Osteoblast (primary cell): ENCODE results near the gene C9orf78. TPM values are rescaled to one million over a fixed set of nuclear protein-coding genes. Genes with fewer than 3 reads are reported as not detected.

Experiments
- DNase-seq: peaks from one replicate; pipeline ENCODE4 v3.0.0; 2011; ENCODE audit warnings: low spot score, mixed read lengths; ENCODE audit not compliant: insufficient read length; ENCODE audit errors: missing footprints
- H2AFZ ChIP-seq: 2 replicates; pipeline ENCODE4 v1.6.0; 2011; ENCODE audit warnings: mild to moderate bottlenecking, low read length
- H3K27ac ChIP-seq: 2 replicates; pipeline ENCODE4 v1.5.1; 2011; ENCODE audit warnings: mild to moderate bottlenecking, low read depth, low read length, moderate library complexity
- H3K27me3 ChIP-seq: 2 replicates; pipeline ENCODE4 v1.6.0; 2012; ENCODE audit warnings: mild to moderate bottlenecking, control low read depth, inconsistent platforms, low read length, moderate library complexity; ENCODE audit not compliant: insufficient read depth
- H3K36me3 ChIP-seq: 2 replicates; pipeline ENCODE4 v1.5.1; 2011; ENCODE audit warnings: mild to moderate bottlenecking, low read length, control low read depth, moderate library complexity; ENCODE audit not compliant: insufficient read depth
- H3K4me1 ChIP-seq: 2 replicates; pipeline ENCODE4 v1.5.1; 2011; ENCODE audit warnings: mild to moderate bottlenecking, low read length, control low read depth, moderate library complexity; ENCODE audit not compliant: insufficient read depth
- H3K4me2 ChIP-seq: 2 replicates; pipeline ENCODE4 v1.6.0; 2011; ENCODE audit warnings: mild to moderate bottlenecking, low read length; ENCODE audit not compliant: insufficient read depth
- H3K4me3 ChIP-seq: fragments of 200-600 bp; sonication (generic); 3 replicates; pipeline ENCODE4 v1.5.1; 2012; ENCODE audit warnings: mild to moderate bottlenecking, low read length, inconsistent platforms; ENCODE audit not compliant: insufficient read depth
- H3K79me2 ChIP-seq: 2 replicates; pipeline ENCODE4 v1.6.0; 2012; ENCODE audit warnings: mild to moderate bottlenecking, low read length, control low read depth, inconsistent platforms; ENCODE audit not compliant: insufficient read depth
- H3K9me3 ChIP-seq: 2 replicates; pipeline ENCODE4 v1.5.1; 2011; ENCODE audit warnings: low read depth, low read length, control low read depth
- H4K20me1 ChIP-seq: 2 replicates; pipeline ENCODE4 v1.6.0; 2012; ENCODE audit warnings: mild to moderate bottlenecking, low read length, control low read depth; ENCODE audit not compliant: insufficient read depth
- total RNA-seq: library from RNA; depleted of rRNA; stranded (reverse); fragments of >200 nt; gene quantifications from 2 replicates; pipeline ENCODE4 v1.2.3, GENCODE V29; 2012
- TF ChIP-seq, protein P1 (sequence below): IDR thresholded peaks from 2 replicates; pipeline ENCODE4 v1.5.1; 2011; ENCODE audit warnings: mild to moderate bottlenecking, low read depth, low read length, moderate library complexity; ENCODE audit errors: extremely low read depth

The C9orf78 gene
- total RNA-seq, 1 donor: 30.8 TPM

DNA sequence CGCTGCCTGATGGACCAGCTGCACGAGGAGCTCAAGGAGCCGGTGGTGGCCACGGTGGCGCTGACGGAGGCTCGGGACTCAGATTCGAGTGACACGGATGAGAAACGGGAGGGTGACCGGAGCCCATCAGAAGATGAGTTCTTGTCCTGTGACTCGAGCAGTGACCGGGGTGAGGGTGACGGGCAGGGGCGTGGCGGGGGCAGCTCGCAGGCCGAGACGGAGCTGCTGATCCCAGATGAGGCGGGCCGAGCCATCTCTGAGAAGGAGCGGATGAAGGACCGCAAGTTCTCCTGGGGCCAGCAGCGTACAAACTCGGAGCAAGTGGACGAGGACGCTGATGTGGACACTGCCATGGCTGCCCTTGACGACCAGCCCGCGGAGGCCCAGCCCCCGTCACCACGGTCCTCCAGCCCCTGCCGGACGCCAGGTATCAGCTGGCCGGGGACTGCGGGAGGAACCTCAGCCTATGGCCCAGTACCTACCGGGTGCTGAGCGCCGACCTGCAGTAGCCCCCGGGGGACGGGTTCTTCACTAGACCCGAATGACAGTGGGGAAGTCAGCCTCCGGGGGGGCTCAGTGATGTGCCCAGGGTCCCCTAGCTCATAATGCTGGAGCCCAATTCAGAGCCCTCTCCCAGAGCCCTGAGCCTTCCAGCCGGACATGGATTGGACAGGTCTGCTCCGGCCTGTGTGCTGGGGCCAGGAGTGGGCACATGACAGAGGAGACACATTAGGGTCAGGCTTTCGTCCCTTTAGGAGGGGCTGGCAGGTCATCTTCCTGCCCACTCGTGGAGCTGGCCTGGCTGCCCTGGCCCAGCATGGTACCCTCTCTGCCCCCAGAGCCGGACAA, 33.2 kb upstream of the C9orf78 start:
- Histone ChIP-seq H2AFZ (no peak overlapping the region), H3K27ac (no peak overlapping the region), H3K4me3 (no peak overlapping the region), H3K79me2 (no peaks in the 10 kb centered on the region), H3K36me3 (peaks cover 25% of the 10 kb centered on the region), H3K4me2 (no peak overlapping the region), H4K20me1 (no peaks in the 10 kb centered on the region), H3K27me3 (no peaks in the 10 kb centered on the region), H3K9me3 (no peaks in the 10 kb centered on the region), H3K4me1 (no peaks in the 10 kb centered on the region)
- TF ChIP-seq, protein P1, sequence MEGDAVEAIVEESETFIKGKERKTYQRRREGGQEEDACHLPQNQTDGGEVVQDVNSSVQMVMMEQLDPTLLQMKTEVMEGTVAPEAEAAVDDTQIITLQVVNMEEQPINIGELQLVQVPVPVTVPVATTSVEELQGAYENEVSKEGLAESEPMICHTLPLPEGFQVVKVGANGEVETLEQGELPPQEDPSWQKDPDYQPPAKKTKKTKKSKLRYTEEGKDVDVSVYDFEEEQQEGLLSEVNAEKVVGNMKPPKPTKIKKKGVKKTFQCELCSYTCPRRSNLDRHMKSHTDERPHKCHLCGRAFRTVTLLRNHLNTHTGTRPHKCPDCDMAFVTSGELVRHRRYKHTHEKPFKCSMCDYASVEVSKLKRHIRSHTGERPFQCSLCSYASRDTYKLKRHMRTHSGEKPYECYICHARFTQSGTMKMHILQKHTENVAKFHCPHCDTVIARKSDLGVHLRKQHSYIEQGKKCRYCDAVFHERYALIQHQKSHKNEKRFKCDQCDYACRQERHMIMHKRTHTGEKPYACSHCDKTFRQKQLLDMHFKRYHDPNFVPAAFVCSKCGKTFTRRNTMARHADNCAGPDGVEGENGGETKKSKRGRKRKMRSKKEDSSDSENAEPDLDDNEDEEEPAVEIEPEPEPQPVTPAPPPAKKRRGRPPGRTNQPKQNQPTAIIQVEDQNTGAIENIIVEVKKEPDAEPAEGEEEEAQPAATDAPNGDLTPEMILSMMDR: no peak
- peak; percentile 57 for DNase-seq

DNA sequence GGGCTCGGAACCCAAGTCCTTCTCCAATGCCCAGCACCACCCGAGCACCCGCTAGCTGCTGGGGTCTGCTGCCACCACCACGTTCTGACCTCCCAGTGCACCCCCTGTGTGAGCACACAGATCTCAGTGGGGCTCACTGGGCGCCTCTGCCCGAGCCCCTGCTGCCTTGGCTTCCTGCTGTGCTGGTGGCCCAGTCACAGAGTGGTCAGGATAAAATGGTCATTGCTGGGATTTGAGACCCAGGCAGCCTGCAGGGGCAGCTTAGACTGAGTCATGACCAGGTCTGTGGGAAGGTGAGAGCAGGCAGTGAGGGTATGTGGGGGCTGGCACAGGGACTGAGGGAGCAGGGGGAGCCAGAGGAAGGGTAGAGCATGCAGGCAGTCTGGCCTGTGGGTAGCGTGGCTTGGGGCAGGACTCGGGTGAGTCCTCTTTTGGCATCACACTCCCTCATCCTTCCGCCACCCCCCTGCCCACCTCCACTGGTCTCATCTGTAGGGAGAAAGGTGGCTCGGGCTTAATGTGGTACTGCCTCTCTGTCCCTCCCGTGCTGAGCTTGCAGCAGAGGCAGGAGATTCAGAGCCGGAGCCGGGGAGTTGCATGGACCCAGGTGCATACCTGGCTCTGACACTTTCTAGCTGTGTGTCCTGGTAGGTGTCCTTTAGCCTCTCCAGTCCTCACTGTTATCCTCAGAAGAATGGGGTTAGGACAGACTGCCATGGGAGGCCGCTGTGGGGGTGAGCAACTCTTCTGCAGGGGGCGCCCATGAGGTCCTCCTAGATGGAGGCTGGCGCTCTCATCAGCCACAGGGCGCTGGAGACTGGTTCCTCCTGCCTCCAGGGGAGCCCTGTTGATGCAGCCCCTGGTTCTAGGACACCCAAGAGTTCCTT, 32.3 kb upstream of the C9orf78 start:
- Histone ChIP-seq H3K9me3 (no peaks in the 10 kb centered on the region), H3K4me2 (no peak overlapping the region), H3K36me3 (peaks cover 27% of the 10 kb centered on the region), H3K27ac (no peak overlapping the region), H3K4me3 (no peak overlapping the region), H4K20me1 (no peaks in the 10 kb centered on the region), H3K27me3 (no peaks in the 10 kb centered on the region), H3K4me1 (no peaks in the 10 kb centered on the region), H2AFZ (no peak overlapping the region), H3K79me2 (no peaks in the 10 kb centered on the region)
- DNase-seq: peak; percentile 75
- TF ChIP-seq, protein P1: no peak

DNA sequence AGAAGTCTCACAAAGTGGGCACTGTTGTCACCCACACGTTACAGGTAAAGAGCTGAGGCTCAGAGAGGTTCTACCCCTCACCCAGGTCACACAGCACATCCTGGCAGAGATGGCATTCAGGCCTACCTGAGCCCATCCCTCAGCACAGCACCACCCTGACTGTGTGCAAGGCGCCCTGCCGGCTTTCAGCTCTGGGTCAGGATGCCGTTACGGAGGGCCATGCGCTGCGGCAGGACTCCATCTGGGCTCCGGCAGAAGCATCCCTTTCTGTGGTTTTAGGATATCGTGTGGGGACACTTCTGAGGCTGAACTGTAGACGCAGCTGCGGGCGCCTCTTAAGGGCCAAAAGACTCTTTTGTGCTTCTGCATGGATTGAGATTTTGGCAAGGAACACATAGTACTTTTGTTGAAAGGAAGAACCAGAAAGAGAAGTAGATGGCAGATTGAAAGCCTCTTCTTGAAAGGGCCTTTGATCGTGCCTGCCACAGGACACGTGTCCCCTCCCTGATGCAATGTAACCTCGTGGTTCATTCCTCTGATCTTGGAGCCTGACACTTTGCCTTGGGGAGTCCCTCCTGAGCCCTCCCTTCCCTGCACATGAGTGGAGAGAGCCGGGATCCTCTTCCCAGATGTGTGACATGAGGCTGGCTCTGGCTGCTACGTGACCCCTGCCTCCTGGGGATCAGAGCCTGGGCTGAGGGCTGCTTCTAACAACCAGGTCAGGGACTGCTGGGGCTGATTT, 31.5 kb upstream of the C9orf78 start:
- Histone ChIP-seq H3K27me3 (no peaks in the 10 kb centered on the region), H3K4me3 (no peak overlapping the region), H3K27ac (no peak overlapping the region), H3K4me2 (no peak overlapping the region), H4K20me1 (no peaks in the 10 kb centered on the region), H3K4me1 (no peaks in the 10 kb centered on the region), H3K79me2 (no peaks in the 10 kb centered on the region), H3K9me3 (no peaks in the 10 kb centered on the region), H2AFZ (no peak overlapping the region), H3K36me3 (peaks cover 33% of the 10 kb centered on the region)
- TF ChIP-seq, protein P1: no peak
- DNase-seq: peak; percentile 74
